Measurements from ENCODE around the gene C6orf132. TPM values are rescaled to one million over a fixed set of nuclear protein-coding genes. Genes with fewer than 3 reads are reported as not detected.

The C6orf132 gene
- total and polyA plus RNA-seq, 2 of the 8 experiments (the other 6 are each of a cell fraction or from before 2014, with no cell fraction given): 31.5 to 64.0 TPM

- no peak for FAIRE-seq
- POLR2A ChIA-PET (ENCODE audit: partially characterized antibody): interaction anchor here (0.7 kb wide), 1 partner anchor 1729 kb away, joined by 3 read pairs; no protein-coding TSS in a partner anchor
- CTCF ChIA-PET (ENCODE audit: partially characterized antibody): interaction anchor here (0.6 to 18.4 kb wide), 8 partner anchors 19 to 284 kb away, joined by 3 to 313 read pairs (median 3); partner anchors contain the start of gene TOMM6
- no peak for TF ChIP-seq NANOG (IDR thresholded peaks at IDR 0.05; ENCODE audit: insufficient read depth, low read depth, low read length, poor library complexity, severe bottlenecking)
- TF ChIP-seq SIN3A (conservative IDR thresholded peaks at IDR 0.05 in 1 of 2, IDR thresholded peaks at IDR 0.05 in 1 of 2; ENCODE audit: low read depth in 1 of 2, low read length in 2 of 2): no peak
- no peak for TF ChIP-seq RNF2 (IDR thresholded peaks at IDR 0.05; ENCODE audit: borderline replicate concordance, low read depth, low read length, missing control alignments, poor library complexity, severe bottlenecking)
- no peak for TF ChIP-seq TAF7 (optimal IDR thresholded peaks at IDR 0.05; ENCODE audit: borderline replicate concordance, low read depth, low read length)
- TF ChIP-seq BACH1 (IDR thresholded peaks at IDR 0.05; ENCODE audit: low read length): no peak
- TF ChIP-seq BCL11A (IDR thresholded peaks at IDR 0.05; ENCODE audit: low read depth in 2 of 2, low read length in 2 of 2): no peak
- TF ChIP-seq, protein P1, sequence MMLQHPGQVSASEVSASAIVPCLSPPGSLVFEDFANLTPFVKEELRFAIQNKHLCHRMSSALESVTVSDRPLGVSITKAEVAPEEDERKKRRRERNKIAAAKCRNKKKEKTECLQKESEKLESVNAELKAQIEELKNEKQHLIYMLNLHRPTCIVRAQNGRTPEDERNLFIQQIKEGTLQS (IDR thresholded peaks at IDR 0.05; ENCODE audit: insufficient read depth, low read depth, low read length): no peak
- no peak for TF ChIP-seq TAF1 (IDR thresholded peaks at IDR 0.05; ENCODE audit: low read depth, low read length)
- no peak for TF ChIP-seq POU5F1 (IDR thresholded peaks at IDR 0.05; ENCODE audit: low read depth, low read length)
Observed at GRCh38 chr6:42071881-42072583, 70.4 kb downstream of the C6orf132 start.

More at GRCh38 chr6:42071881-42072583, 70.4 kb downstream of the C6orf132 start:
- Histone ChIP-seq H3K14ac (ENCODE audit: insufficient read length) (no peak overlapping the region), H3K9me3 (ENCODE audit: insufficient read depth in 2 of 2, low read depth in 1 of 2, low read length in 1 of 2) (no peaks in the 10 kb centered on the region), H4K91ac (replicated peaks; ENCODE audit: insufficient read length, low read length) (no peak overlapping the region), H2AFZ (ENCODE audit: low read length) (no peak overlapping the region), H3K56ac (replicated peaks; ENCODE audit: insufficient read length, low read depth, low read length) (no peak overlapping the region), H3K4me2 (ENCODE audit: insufficient read depth in 1 of 2, low read depth in 2 of 2, low read length in 2 of 2) (no peak overlapping the region), H2AK5ac (ENCODE audit: low read depth, low read length) (no peak overlapping the region), H3K4me3 (ENCODE audit: extremely low read depth in 1 of 4, insufficient read depth in 2 of 4, low read depth in 3 of 4, low read length in 4 of 4) (no peak overlapping the region), H2BK5ac (ENCODE audit: low read depth, low read length) (no peak overlapping the region), H3K18ac (ENCODE audit: extremely low read depth, low read length) (no peak overlapping the region), H3K9ac (replicated peaks in 1 of 4; ENCODE audit: extremely low read depth in 1 of 4, low read depth in 3 of 4, low read length in 3 of 4) (no peak overlapping the region), H2BK12ac (ENCODE audit: low read depth, low read length) (no peak overlapping the region), H2BK20ac (ENCODE audit: low read length) (no peak overlapping the region), H3K23me2 (ENCODE audit: low read depth, low read length) (no peaks in the 10 kb centered on the region), H4K5ac (ENCODE audit: insufficient read length, low read depth, low read length) (no peak overlapping the region), H2BK15ac (ENCODE audit: low read length) (no peak overlapping the region), H3K4me1 (replicated peaks in 1 of 4; ENCODE audit: control insufficient read depth in 3 of 4, insufficient read depth in 4 of 4, low read length in 3 of 4) (no peaks in the 10 kb centered on the region), H3K79me1 (ENCODE audit: low read depth, low read length) (no peaks in the 10 kb centered on the region), H3K4ac (replicated peaks; ENCODE audit: insufficient read length, low read depth, low read length) (no peak overlapping the region), H3K27ac (ENCODE audit: low read depth, low read length) (no peak overlapping the region), H3K36me3 (ENCODE audit: control insufficient read depth in 2 of 4, insufficient read depth in 4 of 4, low read length in 3 of 4) (peaks cover 9 to 39% (median 35%) of the 10 kb centered on the region in 4 experiments), H2BK120ac (replicated peaks; ENCODE audit: low read depth, low read length) (no peak overlapping the region), H4K20me1 (replicated peaks in 1 of 2; ENCODE audit: control insufficient read depth in 1 of 2, insufficient read depth in 2 of 2, low read length in 2 of 2) (peaks cover 0 to 2% of the 10 kb centered on the region in 2 experiments), H4K8ac (ENCODE audit: extremely low read depth, insufficient read depth, low read length) (no peak overlapping the region), H3K79me2 (ENCODE audit: control insufficient read depth in 1 of 2, insufficient read depth in 2 of 2, low read length in 2 of 2) (no peaks in the 10 kb centered on the region), H3K27me3 (replicated peaks in 1 of 4; ENCODE audit: control insufficient read depth in 3 of 4, extremely low read depth in 1 of 4, insufficient read depth in 3 of 4, low read length in 3 of 4) (no peaks in the 10 kb centered on the region), H3K23ac (ENCODE audit: insufficient read length) (no peak overlapping the region)
- WGBS, 2 experiments (ENCODE audit: extremely low coverage in 1 of 2, insufficient coverage in 1 of 2, insufficient read length in 1 of 2, insufficient replicate concordance in 2 of 2, low coverage in 1 of 2, low lambda C conversion rate in 2 of 2, missing lambda C conversion rate in 1 of 2): 79% methylated on average over 6 of the region's 6 CpGs; no CpG with 5 or more reads in 1 of the 2 experiments
- DNase-seq (ENCODE audit: low read depth in 1 of 2, low spot score in 2 of 2): no peak

All from H1 (cell line).